Peyer's patch (tissue), 4 donors: ENCODE data around the gene GLIS1. TPM values are rescaled to one million over a fixed set of nuclear protein-coding genes. Genes with fewer than 3 reads are reported as not detected.
A peak's percentile ranks its signal among the peaks of the same experiment; 100 is the strongest.

ENCODE experiments used
- DNase-seq, 3 donors: peaks; one replicate each; pipeline ENCODE4 v3.0.0-alpha.2; 2017 to 2019
- H3K27ac ChIP-seq, 4 donors: fragments of 200-600 bp; sonication (generic); one replicate each; pipeline ENCODE4 v1.5.1; 2016 to 2019
- H3K27me3 ChIP-seq, 2 donors: fragments of 200-600 bp; sonication (generic); one replicate each; pipeline ENCODE4 v1.5.1; 2019
- H3K36me3 ChIP-seq, 3 donors: fragments of 200-600 bp; sonication (generic); one replicate each; pipeline ENCODE4 v1.5.1; 2016 to 2019
- H3K4me1 ChIP-seq, 4 donors: fragments of 200-600 bp; sonication (generic); one replicate each; pipeline ENCODE4 v1.5.1; 2016 to 2019
- H3K4me3 ChIP-seq, 4 donors: fragments of 200-600 bp; sonication (generic); 1 replicate in 3 of 4; 2 replicates in 1 of 4; pipeline ENCODE4 v1.5.1; 2016 to 2019; ENCODE audit warnings: mild to moderate bottlenecking in 1 of 4
- H3K9me3 ChIP-seq, 4 donors: fragments of 200-600 bp; sonication (generic); one replicate each; pipeline ENCODE4 v1.5.1; 2016 to 2019; ENCODE audit warnings: mild to moderate bottlenecking in 1 of 4
- CTCF ChIP-seq, 6 experiments: fragments of 450-650 bp in 4 of 6; fragments of 200-600 bp in 2 of 6; sonication (generic) in 1 of 6; IDR thresholded peaks; one replicate each; pipeline ENCODE4 v1.5.1; 2017 to 2019; ENCODE audit warnings: antibody characterized with exemption in 6 of 6, mild to moderate bottlenecking in 3 of 6, moderate library complexity in 1 of 6
- POLR2A ChIP-seq, 2 donors: fragments of 450-650 bp; IDR thresholded peaks; one replicate each; pipeline ENCODE4 v1.5.1; 2017; ENCODE audit warnings: antibody characterized with exemption in 2 of 2, mild to moderate bottlenecking in 2 of 2, moderate library complexity in 2 of 2
- total RNA-seq, 4 donors: library from RNA; depleted of rRNA; stranded (reverse); fragments of >200 nt; gene quantifications; one replicate each; pipeline ENCODE4 v1.1.0, GENCODE V29; 2016

GLIS1 gene
- 1 to 10 TPM in 1 of 4 donors, under 1 TPM in 2, not detected in 1; 0.54 to 1.7 (median 0.66) TPM for total RNA-seq

GRCh38 chr1:53739109-53739681 is at the start of gene GLIS1:
GLIS1 (minus strand) TSS chr1:53739164; CDS start chr1:53738064, 1,100 bp downstream.
- Histone ChIP-seq H3K4me3 (peak within 1 kb of the TSS; percentile 35 to 65 (median 58)), H3K9me3 (no peaks in the 10 kb centered on the region), H3K4me1 (peaks cover 0 to 24% (median 10%) of the 10 kb centered on the region in 4 donors), H3K36me3 (no peaks in the 10 kb centered on the region), H3K27ac (peak within 1 kb of the TSS in 2 of 4 donors; percentile 25 to 52), H3K27me3 (peaks cover 0 to 10% of the 10 kb centered on the region in 2 donors)
- peak; percentile 33 to 81 (median 79) for DNase-seq
- TF ChIP-seq POLR2A (IDR thresholded peaks at IDR 0.05) = no peak
- no peak for TF ChIP-seq CTCF (IDR thresholded peaks at IDR 0.05)

- Histone ChIP-seq H3K36me3 (peaks cover 0 to 44% (median 0%) of the 10 kb centered on the region in 3 donors), H3K9me3 (no peaks in the 10 kb centered on the region), H3K4me3 (no peak overlapping the region), H3K27me3 (no peaks in the 10 kb centered on the region), H3K27ac (no peak overlapping the region), H3K4me1 (no peaks in the 10 kb centered on the region)
- no peak for DNase-seq
- TF ChIP-seq POLR2A (IDR thresholded peaks at IDR 0.05) (no peak), CTCF (IDR thresholded peaks at IDR 0.05) (no peak)
These were observed 48.7 kb upstream of the GLIS1 start for GRCh38 chr1:53787655-53788054.

GRCh38 chr1:53783056-53783455 is 44.1 kb upstream of the GLIS1 start:
- Histone ChIP-seq H3K4me1 (no peaks in the 10 kb centered on the region), H3K9me3 (no peaks in the 10 kb centered on the region), H3K4me3 (no peak overlapping the region), H3K27me3 (no peaks in the 10 kb centered on the region), H3K36me3 (peaks cover 0 to 32% (median 0%) of the 10 kb centered on the region in 3 donors), H3K27ac (no peak overlapping the region)
- TF ChIP-seq POLR2A (IDR thresholded peaks at IDR 0.05) = no peak
- TF ChIP-seq CTCF (IDR thresholded peaks at IDR 0.05) = no peak
- DNase-seq = no peak

- Histone ChIP-seq H3K9me3 (no peaks in the 10 kb centered on the region), H3K4me3 (no peak overlapping the region), H3K27me3 (no peaks in the 10 kb centered on the region), H3K27ac (no peak overlapping the region), H3K4me1 (no peaks in the 10 kb centered on the region), H3K36me3 (peaks cover 0 to 24% (median 0%) of the 10 kb centered on the region in 3 donors)
- DNase-seq = no peak
- TF ChIP-seq POLR2A (IDR thresholded peaks at IDR 0.05) = no peak
- TF ChIP-seq CTCF (IDR thresholded peaks at IDR 0.05) = no peak
These were observed 42.7 kb upstream of the GLIS1 start for GRCh38 chr1:53781654-53782053.

GRCh38 chr1:53777272-53777671 is 38.3 kb upstream of the GLIS1 start:
- no peaks in the 10 kb centered on the region for H3K4me1 ChIP-seq
- no peak for DNase-seq
- no peaks in the 10 kb centered on the region for H3K27me3 ChIP-seq
- H3K27ac ChIP-seq = no peak overlapping the region
- H3K4me3 ChIP-seq = no peak overlapping the region
- no peaks in the 10 kb centered on the region for H3K36me3 ChIP-seq
- H3K9me3 ChIP-seq = no peaks in the 10 kb centered on the region
- TF ChIP-seq POLR2A (IDR thresholded peaks at IDR 0.05) (no peak), CTCF (IDR thresholded peaks at IDR 0.05) (no peak)
